Eye (tissue), 1 donor: ENCODE data around the gene FITM1.

ENCODE experiments used
- DNase-seq: peaks from one replicate; pipeline ENCODE4 v3.0.0-alpha.2; 2015

FITM1 gene

GRCh38 chr14:24165785-24166184 lies 35.3 kb downstream of the FITM1 start:
- DNase-seq = no peak

- no peak for DNase-seq
Measured at GRCh38 chr14:24167469-24168114, 37.1 kb downstream of the FITM1 start.

- peak; percentile 99 for DNase-seq
Measured at GRCh38 chr14:24171422-24172260, 41.2 kb downstream of the FITM1 start, which contains the start of gene REC8. REC8 (plus strand) TSS chr14:24172080; CDS start chr14:24172553, 473 bp downstream.

GRCh38 chr14:24172261-24172860 lies 41.9 kb downstream of the FITM1 start:
- no peak for DNase-seq

GRCh38 chr14:24172871-24173281 lies 42.4 kb downstream of the FITM1 start:
- no peak for DNase-seq

GRCh38 chr14:24176599-24176998 lies 46.1 kb downstream of the FITM1 start:
- DNase-seq = no peak

GRCh38 chr14:24177041-24177825 lies 46.8 kb downstream of the FITM1 start:
- no peak for DNase-seq

GRCh38 chr14:24177891-24178290 lies 47.4 kb downstream of the FITM1 start:
- DNase-seq = no peak

GRCh38 chr14:24178399-24179178 lies 48.1 kb downstream of the FITM1 start:
- no peak for DNase-seq

GRCh38 chr14:24179294-24179960 lies 49.0 kb downstream of the FITM1 start:
- no peak for DNase-seq

GRCh38 chr14:24179961-24180796 lies 49.7 kb downstream of the FITM1 start:
- no peak for DNase-seq

- DNase-seq = no peak
Measured at GRCh38 chr14:24181371-24182077, 51.1 kb downstream of the FITM1 start.
